Testis (tissue), 2 donors: ENCODE data around the gene FAU.

Source experiments
- POLR2A ChIP-seq: fragments of 450-650 bp; IDR thresholded peaks from one replicate; pipeline ENCODE4 v1.6.1; 2017; ENCODE audit warnings: antibody characterized with exemption, mild to moderate bottlenecking, moderate library complexity
- TF ChIP-seq, protein P1 (sequence below), 3 experiments: fragments of 450-650 bp in 2 of 3; fragments of 200-600 bp in 1 of 3; sonication (generic) in 1 of 3; IDR thresholded peaks; one replicate each; pipeline ENCODE4 v1.5.1; 2016 to 2019; ENCODE audit warnings: antibody characterized with exemption in 3 of 3, mild to moderate bottlenecking in 2 of 3, moderate library complexity in 1 of 3

DNA sequence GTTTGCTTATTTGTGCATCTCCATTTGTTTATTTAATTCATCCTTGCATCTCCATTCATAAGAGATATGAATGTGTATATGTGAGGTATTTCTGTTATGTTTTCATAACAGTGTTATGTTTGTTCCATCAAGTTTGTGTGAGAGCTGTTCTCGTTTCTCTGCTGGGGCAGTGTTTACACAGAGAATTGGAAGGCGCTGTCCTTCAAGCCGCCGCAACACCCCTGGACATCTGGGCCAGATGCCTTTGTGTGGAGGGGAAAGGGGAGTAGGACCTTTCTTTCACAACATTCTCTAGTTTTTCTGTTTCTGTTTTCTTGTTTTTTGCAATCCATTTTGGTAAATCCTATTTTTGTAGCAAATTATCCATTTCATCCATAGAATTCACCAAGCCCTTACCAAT is 17.3 kb downstream of the FAU start:
- TF ChIP-seq, protein P1, sequence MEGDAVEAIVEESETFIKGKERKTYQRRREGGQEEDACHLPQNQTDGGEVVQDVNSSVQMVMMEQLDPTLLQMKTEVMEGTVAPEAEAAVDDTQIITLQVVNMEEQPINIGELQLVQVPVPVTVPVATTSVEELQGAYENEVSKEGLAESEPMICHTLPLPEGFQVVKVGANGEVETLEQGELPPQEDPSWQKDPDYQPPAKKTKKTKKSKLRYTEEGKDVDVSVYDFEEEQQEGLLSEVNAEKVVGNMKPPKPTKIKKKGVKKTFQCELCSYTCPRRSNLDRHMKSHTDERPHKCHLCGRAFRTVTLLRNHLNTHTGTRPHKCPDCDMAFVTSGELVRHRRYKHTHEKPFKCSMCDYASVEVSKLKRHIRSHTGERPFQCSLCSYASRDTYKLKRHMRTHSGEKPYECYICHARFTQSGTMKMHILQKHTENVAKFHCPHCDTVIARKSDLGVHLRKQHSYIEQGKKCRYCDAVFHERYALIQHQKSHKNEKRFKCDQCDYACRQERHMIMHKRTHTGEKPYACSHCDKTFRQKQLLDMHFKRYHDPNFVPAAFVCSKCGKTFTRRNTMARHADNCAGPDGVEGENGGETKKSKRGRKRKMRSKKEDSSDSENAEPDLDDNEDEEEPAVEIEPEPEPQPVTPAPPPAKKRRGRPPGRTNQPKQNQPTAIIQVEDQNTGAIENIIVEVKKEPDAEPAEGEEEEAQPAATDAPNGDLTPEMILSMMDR (IDR thresholded peaks at IDR 0.05): no peak
- TF ChIP-seq POLR2A: no peak
